Sigmoid colon (tissue), 4 donors: ENCODE measurements around the gene MORF4L1.

Source experiments
- CTCF ChIP-seq, 4 experiments: fragments of 450-650 bp in 3 of 4; fragments of 200-600 bp in 1 of 4; IDR thresholded peaks; one replicate each; pipeline ENCODE4 v1.5.1; 2016 to 2019; ENCODE audit warnings: antibody characterized with exemption in 4 of 4, mild to moderate bottlenecking in 3 of 4, moderate library complexity in 2 of 4
- EP300 ChIP-seq, 4 donors: sonication (generic); formaldehyde crosslinking; IDR thresholded peaks; one replicate each; pipeline ENCODE4 v1.6.1; 2017; ENCODE audit warnings: antibody characterized with exemption in 4 of 4
- POLR2A ChIP-seq, 2 donors: fragments of 450-650 bp; IDR thresholded peaks; one replicate each; pipeline ENCODE4 v1.6.1; 2016; ENCODE audit warnings: antibody characterized with exemption in 2 of 2, mild to moderate bottlenecking in 2 of 2, moderate library complexity in 2 of 2

GRCh38 chr15:78904599-78905358 is 32.1 kb downstream of the MORF4L1 start:
- no peak for TF ChIP-seq EP300 (IDR thresholded peaks at IDR 0.05)
- TF ChIP-seq POLR2A (IDR thresholded peaks at IDR 0.05), result no peak
- TF ChIP-seq CTCF (IDR thresholded peaks at IDR 0.05), result no peak
